Activated naive CD4-positive, alpha-beta T cell treated with anti-CD3 and anti-CD28 coated beads, Interleukin-2, amount 10 ng/mL, durations not matched to agents 7 days and 5 days (primary cell): ENCODE measurements around the gene CAMTA1.
"Not testable (repeated sequence)": the region's sequence is repeated elsewhere in the genome, so short reads cannot be mapped to it uniquely, and the experiment has no call there.

Source experiments
- CTCF ChIA-PET: fragments of 350-600 bp; sonication (Branson Sonifier 250); formaldehyde crosslinking; loops from one replicate; lab custom pipeline; 2021; ENCODE audit warnings: antibody characterized with exemption; lab: Charles Lee
- DNase-seq: peaks from one replicate; pipeline ENCODE4 v3.0.0-alpha.2; 2020
- H3K27ac Mint-ChIP-seq: one replicate; pipeline ENCODE4 v1.8.0; 2021; ENCODE audit warnings: mild to moderate bottlenecking, moderate library complexity, mixed read lengths
- H3K27me3 Mint-ChIP-seq: one replicate; pipeline ENCODE4 v1.8.0; 2021; ENCODE audit warnings: mild to moderate bottlenecking, mixed read lengths
- H3K36me3 Mint-ChIP-seq: one replicate; pipeline ENCODE4 v1.8.0; 2021; ENCODE audit warnings: mixed read lengths
- H3K4me1 Mint-ChIP-seq: one replicate; pipeline ENCODE4 v1.8.0; 2021; ENCODE audit warnings: mixed read lengths
- H3K4me3 Mint-ChIP-seq: one replicate; pipeline ENCODE4 v1.8.0; 2021; ENCODE audit warnings: mild to moderate bottlenecking, moderate library complexity, mixed read lengths
- H3K9me3 Mint-ChIP-seq: one replicate; pipeline ENCODE4 v1.8.0; 2021; ENCODE audit warnings: mixed read lengths

Gene CAMTA1

GRCh38 chr1:7680207-7680954 lies 895.1 kb downstream of the CAMTA1 start:
- no peaks in the 10 kb centered on the region for H3K4me1 Mint-ChIP-seq
- peak overlapping the region; percentile 73 for H3K4me3 Mint-ChIP-seq
- DNase-seq, result peak; percentile 43
- no peaks in the 10 kb centered on the region for H3K9me3 Mint-ChIP-seq
- H3K36me3 Mint-ChIP-seq, result no peaks in the 10 kb centered on the region
- CTCF ChIA-PET, result interaction anchor here (0.9 to 4.5 kb wide), 3 partner anchors 9 to 73 kb away, joined by 4 to 34 read pairs (median 19); no protein-coding TSS in a partner anchor
- peaks cover 58% of the 10 kb centered on the region for H3K27me3 Mint-ChIP-seq
- H3K27ac Mint-ChIP-seq, result no peak overlapping the region

GRCh38 chr1:7680955-7681268 lies 895.7 kb downstream of the CAMTA1 start:
- Mint-ChIP-seq H3K4me3 (peak overlapping the region; percentile 73), H3K27ac (no peak overlapping the region), H3K4me1 (no peaks in the 10 kb centered on the region), H3K36me3 (no peaks in the 10 kb centered on the region), H3K9me3 (no peaks in the 10 kb centered on the region), H3K27me3 (peaks cover 62% of the 10 kb centered on the region)
- CTCF ChIA-PET, result interaction anchor here (0.9 to 4.3 kb wide), 2 partner anchors 9 to 12 kb away, joined by 4 to 34 read pairs; no protein-coding TSS in a partner anchor
- DNase-seq, result no peak

- Mint-ChIP-seq H3K27ac (no peak overlapping the region), H3K27me3 (peaks cover 64% of the 10 kb centered on the region), H3K4me1 (no peaks in the 10 kb centered on the region), H3K9me3 (no peaks in the 10 kb centered on the region), H3K36me3 (no peaks in the 10 kb centered on the region), H3K4me3 (no peak overlapping the region)
- no peak for DNase-seq
- CTCF ChIA-PET, result interaction anchor here (1.0 to 4.3 kb wide), 2 partner anchors 13 to 71 kb away, joined by 3 to 34 read pairs; no protein-coding TSS in a partner anchor
These were observed 896.1 kb downstream of the CAMTA1 start for GRCh38 chr1:7681401-7681800.

DNA sequence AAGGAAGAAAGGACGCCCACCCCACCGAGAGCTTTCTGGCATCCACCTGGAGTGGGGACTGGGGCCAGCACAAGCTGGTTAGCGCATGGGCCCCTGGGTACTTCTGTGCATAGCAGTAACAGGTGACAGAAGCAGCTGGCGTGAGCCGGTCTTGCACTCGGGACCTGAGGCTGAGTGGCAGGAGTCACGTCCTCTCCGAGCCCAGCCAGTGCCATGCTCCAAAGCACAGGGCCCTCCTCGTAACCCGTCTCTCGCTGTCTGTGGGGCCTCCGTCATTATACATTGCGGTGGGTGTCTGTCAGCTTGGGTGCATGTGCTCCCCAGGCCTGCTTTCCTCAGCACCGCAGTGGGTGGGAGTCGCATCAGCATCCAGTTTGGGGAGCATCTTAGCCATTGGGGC lies 898.3 kb downstream of the CAMTA1 start:
- Mint-ChIP-seq H3K9me3 (no peaks in the 10 kb centered on the region), H3K4me1 (no peaks in the 10 kb centered on the region), H3K27me3 (peaks cover 63% of the 10 kb centered on the region), H3K36me3 (no peaks in the 10 kb centered on the region), H3K27ac (no peak overlapping the region), H3K4me3 (no peak overlapping the region)
- CTCF ChIA-PET, result no interaction called here
- no peak for DNase-seq

DNA sequence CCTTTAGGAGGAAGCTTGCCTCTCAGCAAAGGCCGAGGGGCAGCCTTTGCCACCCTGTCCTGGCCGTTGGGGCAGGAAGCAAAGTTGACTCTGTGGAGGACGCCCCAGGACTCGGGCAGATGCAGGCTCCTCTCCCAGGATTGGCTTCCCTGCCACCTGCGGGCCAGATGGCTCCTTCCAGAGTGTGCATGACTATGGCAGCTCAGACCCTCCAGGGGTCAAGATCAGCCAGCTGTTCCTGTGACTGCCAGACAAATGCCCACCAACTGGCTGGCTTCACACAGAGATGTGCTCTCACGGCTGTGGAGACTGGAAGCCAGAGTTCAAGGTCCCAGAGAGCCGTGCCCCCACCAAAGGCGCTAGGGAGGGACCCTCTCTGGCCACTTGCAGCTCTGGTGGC lies 898.9 kb downstream of the CAMTA1 start:
- CTCF ChIA-PET, result no interaction called here
- H3K27me3 Mint-ChIP-seq, result peaks cover 57% of the 10 kb centered on the region

DNA sequence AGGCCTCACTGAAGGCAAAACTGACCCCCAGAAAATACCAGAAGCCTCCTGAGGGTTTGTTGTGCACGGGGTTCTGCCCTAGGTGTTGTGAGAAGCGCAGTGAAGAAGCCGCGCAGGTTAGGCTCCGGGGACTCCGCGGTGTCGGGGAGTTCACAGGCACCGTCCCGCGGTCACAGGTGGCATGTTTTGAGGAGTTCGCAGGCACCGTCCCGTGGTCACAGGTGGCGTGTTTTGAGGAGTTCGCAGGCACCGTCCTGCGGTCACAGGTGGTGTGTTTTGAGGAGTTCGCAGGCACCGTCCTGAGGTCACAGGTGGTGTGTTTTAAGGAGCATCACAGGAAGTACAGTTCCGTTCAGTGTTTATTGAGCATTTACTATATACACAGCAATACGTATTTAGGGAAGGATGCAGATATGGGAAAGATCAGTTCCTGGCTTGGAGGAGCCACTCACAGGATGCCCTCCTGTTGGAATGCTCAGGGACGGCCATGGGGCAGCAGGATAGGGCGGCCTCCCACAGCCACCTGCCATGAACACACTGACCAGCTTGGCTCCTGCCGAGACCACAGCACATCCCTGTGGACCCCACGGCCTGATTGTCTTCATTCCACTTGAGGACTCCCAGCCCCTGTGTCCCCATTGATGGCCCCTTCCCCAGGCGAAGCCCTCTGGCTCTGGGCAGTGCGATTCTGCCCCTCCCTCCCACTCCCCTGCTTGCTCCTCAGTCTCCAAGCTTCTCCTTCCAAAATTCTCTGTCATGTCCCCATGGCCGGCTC lies 899.8 kb downstream of the CAMTA1 start:
- no peaks in the 10 kb centered on the region for H3K36me3 Mint-ChIP-seq
- no peak for DNase-seq
- no peak overlapping the region for H3K4me3 Mint-ChIP-seq
- H3K4me1 Mint-ChIP-seq, result no peaks in the 10 kb centered on the region
- H3K27me3 Mint-ChIP-seq, result peaks cover 48% of the 10 kb centered on the region
- H3K27ac Mint-ChIP-seq, result no peak overlapping the region
- CTCF ChIA-PET, result no interaction called here
- no peaks in the 10 kb centered on the region for H3K9me3 Mint-ChIP-seq

More for the DNA sequence above, 898.9 kb downstream of the CAMTA1 start:
- H3K4me1 Mint-ChIP-seq, result no peaks in the 10 kb centered on the region
- no peaks in the 10 kb centered on the region for H3K9me3 Mint-ChIP-seq
- no peak for DNase-seq
- no peaks in the 10 kb centered on the region for H3K36me3 Mint-ChIP-seq
- no peak overlapping the region for H3K4me3 Mint-ChIP-seq
- H3K27ac Mint-ChIP-seq, result no peak overlapping the region

GRCh38 chr1:7686301-7686850 lies 901.1 kb downstream of the CAMTA1 start:
- no peaks in the 10 kb centered on the region for H3K9me3 Mint-ChIP-seq
- H3K4me1 Mint-ChIP-seq, result no peaks in the 10 kb centered on the region
- no peak overlapping the region for H3K27ac Mint-ChIP-seq
- CTCF ChIA-PET, result interaction anchor here (1.3 kb wide), 1 partner anchor 18 kb away, joined by 6 read pairs; no protein-coding TSS in a partner anchor
- no peak for DNase-seq
- H3K36me3 Mint-ChIP-seq, result no peaks in the 10 kb centered on the region
- H3K4me3 Mint-ChIP-seq, result no peak overlapping the region
- H3K27me3 Mint-ChIP-seq, result peaks cover 43% of the 10 kb centered on the region

DNA sequence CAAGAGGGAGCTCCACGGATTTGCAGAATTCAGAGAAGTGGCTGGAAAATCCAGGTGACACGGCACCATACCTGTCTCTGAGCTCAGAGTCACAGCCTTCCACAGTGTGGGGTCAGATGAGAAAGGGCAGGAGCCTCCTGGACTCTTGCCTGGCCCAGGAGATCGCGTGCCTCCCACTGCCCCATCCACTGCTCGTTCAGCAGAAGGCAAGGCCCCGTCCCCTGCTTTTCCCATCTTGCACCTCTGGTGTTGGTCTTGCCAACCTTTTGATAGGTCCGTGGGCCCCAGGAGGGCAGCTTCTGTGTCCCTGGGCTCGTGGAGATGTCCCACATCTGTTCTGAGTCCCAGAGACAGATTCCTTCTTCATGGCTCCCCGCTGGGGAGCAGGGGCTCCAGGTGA lies 902.2 kb downstream of the CAMTA1 start:
- peaks cover 40% of the 10 kb centered on the region for H3K27me3 Mint-ChIP-seq
- no peaks in the 10 kb centered on the region for H3K36me3 Mint-ChIP-seq
- no peak overlapping the region for H3K4me3 Mint-ChIP-seq
- DNase-seq, result no peak
- H3K4me1 Mint-ChIP-seq, result no peaks in the 10 kb centered on the region
- peaks cover 1% of the 10 kb centered on the region for H3K9me3 Mint-ChIP-seq
- CTCF ChIA-PET, result interaction anchor here (1.3 kb wide), 1 partner anchor 19 kb away, joined by 6 read pairs; no protein-coding TSS in a partner anchor
- no peak overlapping the region for H3K27ac Mint-ChIP-seq

DNA sequence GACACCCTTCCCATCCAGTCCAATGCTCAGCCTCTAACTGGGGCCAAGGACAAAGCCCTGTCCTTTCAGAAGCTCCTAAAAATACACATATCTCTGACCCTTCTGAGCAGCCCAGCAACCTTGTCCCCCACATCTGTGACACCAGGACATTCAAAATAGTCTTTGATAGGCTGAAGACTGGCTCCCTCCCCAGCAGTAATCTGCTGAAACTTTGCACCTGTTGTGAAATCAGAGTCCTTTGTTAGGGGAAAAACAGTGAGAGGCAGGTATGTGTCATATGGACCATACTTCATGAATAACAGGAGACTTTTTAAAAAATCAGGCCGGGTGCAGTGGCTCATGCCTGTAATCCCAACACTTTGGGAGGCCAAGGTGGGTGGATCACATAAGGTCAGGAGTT lies 903.4 kb downstream of the CAMTA1 start:
- no peaks in the 10 kb centered on the region for H3K4me1 Mint-ChIP-seq
- peaks cover 5% of the 10 kb centered on the region for H3K9me3 Mint-ChIP-seq
- CTCF ChIA-PET, result no interaction called here
- H3K36me3 Mint-ChIP-seq, result no peaks in the 10 kb centered on the region
- H3K4me3 Mint-ChIP-seq, result no peak overlapping the region
- no peak overlapping the region for H3K27ac Mint-ChIP-seq
- H3K27me3 Mint-ChIP-seq, result peaks cover 38% of the 10 kb centered on the region
- DNase-seq, result no peak

DNA sequence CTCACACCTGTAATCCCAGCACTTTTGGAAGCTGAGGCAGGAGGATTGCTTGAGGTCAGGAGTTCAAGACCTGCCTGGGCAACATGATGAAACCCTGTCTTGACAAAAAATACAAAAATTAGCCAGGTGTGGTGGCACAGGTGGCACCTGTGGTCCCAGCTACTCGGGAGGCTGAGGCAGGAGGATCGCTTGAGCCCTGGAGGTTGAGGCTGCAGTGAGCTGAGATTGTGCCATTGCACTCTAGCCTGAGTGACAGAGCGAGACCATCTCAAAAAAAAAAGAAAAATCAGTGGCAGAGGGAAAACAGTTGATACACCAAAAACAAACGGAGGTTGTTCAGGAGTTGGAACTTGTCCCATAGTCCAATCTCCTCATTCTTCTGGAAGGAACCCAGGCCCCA lies 904.1 kb downstream of the CAMTA1 start:
- DNase-seq, H3K4me3 Mint-ChIP-seq, H3K4me1 Mint-ChIP-seq, H3K9me3 Mint-ChIP-seq, H3K36me3 Mint-ChIP-seq, H3K27ac Mint-ChIP-seq, CTCF ChIA-PET: not testable (repeated sequence)
- peaks cover 37% of the 10 kb centered on the region for H3K27me3 Mint-ChIP-seq

DNA sequence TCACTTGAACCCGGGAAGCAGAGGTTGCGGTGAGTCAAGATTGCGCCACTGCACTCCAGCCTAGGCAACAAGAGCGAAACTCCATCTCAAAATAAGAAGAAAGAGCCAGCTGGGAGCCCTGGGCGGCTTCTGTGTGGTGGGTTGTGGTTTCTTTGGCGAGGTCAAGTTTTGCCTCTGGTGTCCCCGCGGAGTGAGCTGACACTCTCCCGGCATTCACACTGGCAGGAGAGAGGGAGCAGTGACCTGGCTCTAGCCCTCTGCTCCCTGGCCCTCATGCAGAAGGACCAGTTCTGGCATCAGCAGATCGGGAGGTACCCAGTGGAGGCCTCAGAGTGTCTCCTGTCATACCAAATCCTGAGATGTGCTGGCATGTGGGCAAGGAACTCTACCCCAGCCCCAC lies 904.8 kb downstream of the CAMTA1 start:
- Mint-ChIP-seq H3K27me3 (peaks cover 38% of the 10 kb centered on the region), H3K9me3 (peaks cover 12% of the 10 kb centered on the region), H3K4me1 (no peaks in the 10 kb centered on the region), H3K4me3 (no peak overlapping the region), H3K36me3 (no peaks in the 10 kb centered on the region), H3K27ac (no peak overlapping the region)
- CTCF ChIA-PET, result no interaction called here
- DNase-seq, result no peak

- H3K36me3 Mint-ChIP-seq, result no peaks in the 10 kb centered on the region
- no peak overlapping the region for H3K27ac Mint-ChIP-seq
- H3K4me3 Mint-ChIP-seq, result no peak overlapping the region
- peaks cover 38% of the 10 kb centered on the region for H3K27me3 Mint-ChIP-seq
- H3K4me1 Mint-ChIP-seq, result no peaks in the 10 kb centered on the region
- CTCF ChIA-PET, result no interaction called here
- DNase-seq, result no peak
- H3K9me3 Mint-ChIP-seq, result peaks cover 12% of the 10 kb centered on the region
These were observed 905.4 kb downstream of the CAMTA1 start for GRCh38 chr1:7690496-7691182.

DNA sequence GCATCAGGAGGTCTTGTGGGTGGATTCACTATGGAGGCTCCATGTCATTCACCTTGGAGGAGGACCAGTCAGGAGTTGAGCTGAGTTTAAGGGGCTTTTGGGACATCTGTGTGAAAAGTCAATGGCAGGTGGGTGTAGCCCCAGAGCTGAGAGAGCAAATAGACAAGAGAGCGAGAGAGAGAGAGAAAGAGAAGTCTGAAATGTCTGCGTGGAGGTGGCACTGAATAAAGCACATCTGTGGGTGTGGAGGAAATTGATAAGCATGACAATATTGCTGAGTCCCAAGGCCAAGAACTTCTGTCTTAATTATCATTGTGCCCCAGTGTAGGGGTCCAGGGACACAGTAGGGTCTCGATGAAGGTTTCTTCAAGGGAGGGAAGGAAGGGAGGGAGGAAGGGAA lies 906.3 kb downstream of the CAMTA1 start:
- H3K27ac Mint-ChIP-seq, result no peak overlapping the region
- H3K36me3 Mint-ChIP-seq, result no peaks in the 10 kb centered on the region
- H3K9me3 Mint-ChIP-seq, result peaks cover 12% of the 10 kb centered on the region
- H3K4me3 Mint-ChIP-seq, result no peak overlapping the region
- CTCF ChIA-PET, result no interaction called here
- DNase-seq, result no peak
- H3K4me1 Mint-ChIP-seq, result no peaks in the 10 kb centered on the region
- peaks cover 33% of the 10 kb centered on the region for H3K27me3 Mint-ChIP-seq

- H3K27me3 Mint-ChIP-seq, result peaks cover 30% of the 10 kb centered on the region
- no peaks in the 10 kb centered on the region for H3K36me3 Mint-ChIP-seq
- DNase-seq, result no peak
- H3K9me3 Mint-ChIP-seq, result peaks cover 12% of the 10 kb centered on the region
- no peak overlapping the region for H3K4me3 Mint-ChIP-seq
- CTCF ChIA-PET, result no interaction called here
- H3K4me1 Mint-ChIP-seq, result no peaks in the 10 kb centered on the region
- no peak overlapping the region for H3K27ac Mint-ChIP-seq
These were observed 906.8 kb downstream of the CAMTA1 start for GRCh38 chr1:7692005-7692404.
